Smooth muscle cell of trachea (primary cell): Measurements from ENCODE around the gene ZNF367. TPM values are rescaled to one million over a fixed set of nuclear protein-coding genes. Genes with fewer than 3 reads are reported as not detected.

Source experiments
- total RNA-seq: library from RNA; depleted of rRNA; stranded (reverse); fragments of >200 nt; gene quantifications from 2 replicates; pipeline ENCODE4 v1.2.1, GENCODE V29; 2014

Gene ZNF367
- total RNA-seq, result 0.99 and 6.8 TPM in 2 replicates

GRCh38 chr9:96418083-96418919 lies at the start of gene ZNF367:
TSS of gene ZNF367 (minus strand) at chr9:96418370. CDS start at chr9:96418032, 338 bp downstream.

GRCh38 chr9:96449845-96450612 lies 31.9 kb upstream of the ZNF367 start, which contains the start of gene HABP4:
TSS of gene HABP4 (plus strand) at chr9:96450169. CDS start at chr9:96450280, 111 bp downstream.

DNA sequence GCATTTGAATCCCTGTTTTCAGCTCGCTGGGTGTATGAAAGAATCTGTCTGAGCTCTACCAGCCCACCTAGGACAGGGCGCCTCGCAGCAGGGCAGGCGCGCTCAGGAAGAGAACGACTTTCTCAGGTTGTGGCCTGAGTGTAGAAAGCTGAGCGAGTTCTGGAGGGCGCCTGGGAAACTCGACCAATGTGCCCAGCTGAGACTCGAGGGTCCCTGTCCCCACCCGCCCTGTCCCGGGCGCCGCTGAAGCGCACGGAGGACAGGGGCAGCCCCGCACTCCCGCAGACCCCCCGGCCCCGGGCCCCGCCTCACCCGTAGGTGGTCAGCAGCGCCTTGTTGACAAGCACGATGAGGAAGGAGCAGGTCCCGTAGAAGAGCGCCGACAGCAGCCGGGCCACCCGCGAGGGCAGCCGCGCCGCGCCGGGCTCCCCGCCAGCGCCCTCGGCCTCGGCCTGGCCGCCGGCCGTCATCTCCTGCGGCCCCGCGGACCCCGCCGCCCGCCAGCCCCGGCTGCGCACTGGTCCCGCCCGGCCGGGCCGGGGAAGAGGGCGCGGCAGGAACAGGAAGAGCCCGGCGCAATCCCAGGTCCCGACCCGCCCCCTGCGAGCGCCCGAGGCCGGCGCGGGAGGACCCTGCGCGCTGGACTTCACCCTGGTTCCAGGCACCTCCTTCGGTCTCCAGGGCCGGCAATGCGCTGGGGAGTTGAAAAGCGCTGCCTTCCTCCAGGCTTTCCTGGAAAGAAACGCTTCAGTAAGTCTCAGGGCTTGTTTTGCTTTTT lies 34.8 kb downstream of the ZNF367 start, which contains the start of gene SLC35D2:
Gene SLC35D2, minus strand, starts transcription at position 547 of the 778 bp plus-strand sequence. Its CDS starts 77 bp downstream, at position 470.

Other genes with a start within 250 kb of the ZNF367 start
- under 0.01 and 0.15 TPM in 2 replicates for gene HSD17B3, start 116.2 kb downstream of the ZNF367 start, total RNA-seq
- gene SLC35D2, start 34.7 kb downstream of the ZNF367 start, total RNA-seq, result 22.5 and 26.9 TPM in 2 replicates
- 32.7 and 40.7 TPM in 2 replicates for gene HABP4, start 31.8 kb upstream of the ZNF367 start, total RNA-seq
- gene CDC14B, start 201.5 kb upstream of the ZNF367 start, total RNA-seq, result 44.9 and 62.0 TPM in 2 replicates
- 36.6 and 42.0 TPM in 2 replicates for gene PRXL2C, start 236.9 kb upstream of the ZNF367 start, total RNA-seq